Hematopoietic multipotent progenitor cell (in vitro differentiated cells): Measurements from ENCODE around the gene COL18A1. TPM values are rescaled to one million over a fixed set of nuclear protein-coding genes. Genes with fewer than 3 reads are reported as not detected.
A peak's percentile ranks its signal among the peaks of the same experiment; 100 is the strongest.

Source experiments
- DNase-seq, 3 donors: peaks; one replicate each; pipeline ENCODE4 v3.0.0-alpha.2; 2011 to 2015; ENCODE audit warnings: low read depth in 2 of 3, low spot score in 2 of 3
- total RNA-seq: library from RNA; depleted of rRNA; stranded (reverse); fragments of >200 nt; gene quantifications from one replicate; pipeline ENCODE4 v1.2.3, GENCODE V29; 2012

COL18A1 gene
- total RNA-seq, 1 donor = 12.9 TPM

GRCh38 chr21:45451771-45452182, 46.8 kb downstream of the COL18A1 start:
- no peak for DNase-seq

- DNase-seq = no peak
Measured at GRCh38 chr21:45452696-45453307, 47.8 kb downstream of the COL18A1 start.

GRCh38 chr21:45453308-45453950, 48.5 kb downstream of the COL18A1 start:
- DNase-seq = no peak

- DNase-seq = no peak
Measured at GRCh38 chr21:45454060-45454925, 49.3 kb downstream of the COL18A1 start.

- peak in 1 of 3 donors; percentile 45 for DNase-seq
Measured at GRCh38 chr21:45454926-45455673, 50.1 kb downstream of the COL18A1 start.

- no peak for DNase-seq
Measured at GRCh38 chr21:45455674-45456583, 51.0 kb downstream of the COL18A1 start.

- no peak for DNase-seq
Measured at GRCh38 chr21:45456584-45457160, 51.7 kb downstream of the COL18A1 start.

- no peak for DNase-seq
Measured at GRCh38 chr21:45457161-45457831, 52.3 kb downstream of the COL18A1 start.

- no peak for DNase-seq
Measured at GRCh38 chr21:45457832-45458172, 52.8 kb downstream of the COL18A1 start.

- no peak for DNase-seq
Measured at GRCh38 chr21:45458281-45459170, 53.6 kb downstream of the COL18A1 start.

GRCh38 chr21:45459171-45460010, 54.4 kb downstream of the COL18A1 start:
- no peak for DNase-seq

GRCh38 chr21:45460011-45460565, 55.1 kb downstream of the COL18A1 start:
- DNase-seq = no peak

GRCh38 chr21:45460611-45461368, 55.8 kb downstream of the COL18A1 start:
- no peak for DNase-seq

- no peak for DNase-seq
Measured at GRCh38 chr21:45461369-45461750, 56.4 kb downstream of the COL18A1 start.

GRCh38 chr21:45461806-45462341, 56.9 kb downstream of the COL18A1 start:
- DNase-seq = no peak

- DNase-seq = no peak
Measured at GRCh38 chr21:45463871-45464270, 58.9 kb downstream of the COL18A1 start.
